Mucosa of stomach (tissue), 1 donor: ENCODE results near the gene ADRB2.

Experiments used
- H3K27me3 ChIP-seq: one replicate; pipeline ENCODE4 v1.7.0; 2013; ENCODE audit warnings: mild to moderate bottlenecking, low read length; ENCODE audit not compliant: control insufficient read depth, insufficient read depth
- H3K36me3 ChIP-seq: one replicate; pipeline ENCODE4 v1.7.0; 2013; ENCODE audit warnings: low read length; ENCODE audit not compliant: control insufficient read depth, insufficient read depth
- H3K4me1 ChIP-seq: one replicate; pipeline ENCODE4 v1.7.0; 2013; ENCODE audit warnings: mild to moderate bottlenecking, low read length; ENCODE audit not compliant: control insufficient read depth, insufficient read depth
- H3K4me3 ChIP-seq: one replicate; pipeline ENCODE4 v1.7.0; 2013; ENCODE audit warnings: low read length
- H3K9ac ChIP-seq: one replicate; pipeline ENCODE4 v1.7.0; 2013; ENCODE audit warnings: mild to moderate bottlenecking, low read length, moderate library complexity
- H3K9me3 ChIP-seq: one replicate; pipeline ENCODE4 v1.7.0; 2013; ENCODE audit warnings: mild to moderate bottlenecking, low read length, moderate library complexity; ENCODE audit not compliant: control insufficient read depth
- donor health status: Pancreatic carcinoma.

Gene ADRB2

GRCh38 chr5:148826053-148826738 lies at the start of gene ADRB2:
ADRB2 (plus strand) TSS chr5:148826611; CDS start chr5:148826832, 221 bp downstream.
- H3K4me1 ChIP-seq, result peaks cover 24% of the 10 kb centered on the region
- H3K36me3 ChIP-seq, result no peaks in the 10 kb centered on the region
- no peaks in the 10 kb centered on the region for H3K27me3 ChIP-seq
- H3K9me3 ChIP-seq, result no peaks in the 10 kb centered on the region
- peak within 1 kb of the TSS; percentile 72 for H3K4me3 ChIP-seq
- H3K9ac ChIP-seq, result peak within 1 kb of the TSS; percentile 81

GRCh38 chr5:148776780-148777179 lies 49.6 kb upstream of the ADRB2 start:
- H3K4me3 ChIP-seq, result no peak overlapping the region
- H3K27me3 ChIP-seq, result no peaks in the 10 kb centered on the region
- no peaks in the 10 kb centered on the region for H3K9me3 ChIP-seq
- no peaks in the 10 kb centered on the region for H3K36me3 ChIP-seq
- peaks cover 10% of the 10 kb centered on the region for H3K4me1 ChIP-seq
- H3K9ac ChIP-seq, result no peak overlapping the region

- Histone ChIP-seq H3K4me1 (peaks cover 10% of the 10 kb centered on the region), H3K9me3 (no peaks in the 10 kb centered on the region), H3K36me3 (no peaks in the 10 kb centered on the region), H3K27me3 (no peaks in the 10 kb centered on the region), H3K4me3 (no peak overlapping the region), H3K9ac (no peak overlapping the region)
Observed at GRCh38 chr5:148778882-148779281, 47.5 kb upstream of the ADRB2 start.

- Histone ChIP-seq H3K27me3 (no peaks in the 10 kb centered on the region), H3K9me3 (no peaks in the 10 kb centered on the region), H3K9ac (no peak overlapping the region), H3K4me3 (no peak overlapping the region), H3K4me1 (peaks cover 10% of the 10 kb centered on the region), H3K36me3 (no peaks in the 10 kb centered on the region)
Observed at GRCh38 chr5:148780711-148781110, 45.7 kb upstream of the ADRB2 start.

- Histone ChIP-seq H3K4me3 (no peak overlapping the region), H3K4me1 (peaks cover 10% of the 10 kb centered on the region), H3K9ac (no peak overlapping the region), H3K9me3 (no peaks in the 10 kb centered on the region), H3K27me3 (no peaks in the 10 kb centered on the region), H3K36me3 (no peaks in the 10 kb centered on the region)
Observed at GRCh38 chr5:148781766-148782165, 44.6 kb upstream of the ADRB2 start.

- no peak overlapping the region for H3K4me3 ChIP-seq
- H3K27me3 ChIP-seq, result no peaks in the 10 kb centered on the region
- H3K9ac ChIP-seq, result no peak overlapping the region
- no peaks in the 10 kb centered on the region for H3K36me3 ChIP-seq
- no peaks in the 10 kb centered on the region for H3K9me3 ChIP-seq
- H3K4me1 ChIP-seq, result no peaks in the 10 kb centered on the region
Observed at GRCh38 chr5:148785223-148785622, 41.2 kb upstream of the ADRB2 start.

- Histone ChIP-seq H3K36me3 (no peaks in the 10 kb centered on the region), H3K4me3 (no peak overlapping the region), H3K4me1 (no peaks in the 10 kb centered on the region), H3K9me3 (no peaks in the 10 kb centered on the region), H3K27me3 (no peaks in the 10 kb centered on the region), H3K9ac (no peak overlapping the region)
Observed at GRCh38 chr5:148786456-148786855, 40.0 kb upstream of the ADRB2 start.

GRCh38 chr5:148788636-148789035 lies 37.8 kb upstream of the ADRB2 start:
- no peaks in the 10 kb centered on the region for H3K9me3 ChIP-seq
- H3K27me3 ChIP-seq, result no peaks in the 10 kb centered on the region
- H3K4me1 ChIP-seq, result no peaks in the 10 kb centered on the region
- H3K9ac ChIP-seq, result no peak overlapping the region
- H3K36me3 ChIP-seq, result no peaks in the 10 kb centered on the region
- H3K4me3 ChIP-seq, result no peak overlapping the region

GRCh38 chr5:148790545-148791333 lies 35.7 kb upstream of the ADRB2 start:
- H3K9me3 ChIP-seq, result no peaks in the 10 kb centered on the region
- no peak overlapping the region for H3K4me3 ChIP-seq
- H3K4me1 ChIP-seq, result no peaks in the 10 kb centered on the region
- no peaks in the 10 kb centered on the region for H3K27me3 ChIP-seq
- no peaks in the 10 kb centered on the region for H3K36me3 ChIP-seq
- no peak overlapping the region for H3K9ac ChIP-seq

- H3K9me3 ChIP-seq, result no peaks in the 10 kb centered on the region
- no peak overlapping the region for H3K9ac ChIP-seq
- no peaks in the 10 kb centered on the region for H3K4me1 ChIP-seq
- H3K4me3 ChIP-seq, result no peak overlapping the region
- H3K36me3 ChIP-seq, result no peaks in the 10 kb centered on the region
- H3K27me3 ChIP-seq, result no peaks in the 10 kb centered on the region
Observed at GRCh38 chr5:148791334-148791667, 35.1 kb upstream of the ADRB2 start.

GRCh38 chr5:148791696-148792095 lies 34.7 kb upstream of the ADRB2 start:
- Histone ChIP-seq H3K4me3 (no peak overlapping the region), H3K9ac (no peak overlapping the region), H3K4me1 (no peaks in the 10 kb centered on the region), H3K9me3 (no peaks in the 10 kb centered on the region), H3K27me3 (no peaks in the 10 kb centered on the region), H3K36me3 (no peaks in the 10 kb centered on the region)

GRCh38 chr5:148792744-148793143 lies 33.7 kb upstream of the ADRB2 start:
- no peaks in the 10 kb centered on the region for H3K36me3 ChIP-seq
- H3K4me1 ChIP-seq, result no peaks in the 10 kb centered on the region
- H3K9me3 ChIP-seq, result no peaks in the 10 kb centered on the region

More at GRCh38 chr5:148792744-148793143, 33.7 kb upstream of the ADRB2 start:
- H3K27me3 ChIP-seq, result no peaks in the 10 kb centered on the region
- no peak overlapping the region for H3K9ac ChIP-seq
- H3K4me3 ChIP-seq, result no peak overlapping the region
